HepG2 (cell line): Measurements from ENCODE around the gene PNMA5. TPM values are rescaled to one million over a fixed set of nuclear protein-coding genes. Genes with fewer than 3 reads are reported as not detected.

Experiments
- ATAC-seq: fragments of 200-7000 bp; cut with Tn5 transposase; 3 replicates; pipeline ENCODE4 v1.9.1; 2020; ENCODE audit warnings: mild to moderate bottlenecking, moderate library complexity
- BruUV-seq: library from RNA; stranded (reverse); fragments of 400-500 nt; replicated peaks from 2 replicates; lab custom pipeline; 2021; lab: Mats Ljungman, UMichigan
- CTCF ChIA-PET: fragments of 300-600 bp; formaldehyde crosslinking; extraction: SDS; loops from one replicate; lab custom pipeline; 2021; ENCODE audit warnings: low total read pairs, inconsistent platforms, low intra/inter-chr PET ratio; lab: Yijun Ruan, JAX
- POLR2A ChIA-PET: fragments of 350-600 bp; sonication (Branson Sonifier 250); formaldehyde crosslinking; loops from one replicate; lab custom pipeline; 2020; ENCODE audit warnings: antibody characterized with exemption, inconsistent platforms; lab: Yijun Ruan, JAX
- DNase-seq: peaks from one replicate; pipeline ENCODE4 v3.0.0-alpha.2; 2015; ENCODE audit warnings: low spot score
- FAIRE-seq: peaks from 3 replicates; lab custom pipeline; 2011; peaks lifted over from hg19 to GRCh38; lab: Jason Lieb, UNC
- H2AFZ ChIP-seq: one replicate; pipeline ENCODE4 v1.6.1; 2011; ENCODE audit warnings: low read length, inconsistent platforms
- H3K27ac ChIP-seq: fragments of 300-600 bp; 3 replicates; pipeline ENCODE4 v1.8.0; 2011; ENCODE audit warnings: mixed run types, mild to moderate bottlenecking, mixed read lengths, low read length, inconsistent platforms; ENCODE audit not compliant: insufficient read depth; ENCODE audit errors: extremely low read length
- H3K27me3 ChIP-seq, 2 experiments: fragments of 200-600 bp in 1 of 2; 2 replicates in 1 of 2; 3 replicates in 1 of 2; pipeline versions ENCODE4 v1.6.0 to v1.8.0; 2011; ENCODE audit warnings: low read length in 2 of 2, mild to moderate bottlenecking in 2 of 2, moderate library complexity in 2 of 2, inconsistent platforms in 1 of 2; ENCODE audit not compliant: insufficient read depth in 2 of 2, control insufficient read depth in 1 of 2
- H3K36me3 ChIP-seq, 2 experiments: fragments of 200-600 bp in 1 of 2; replicated peaks in 1 of 2; 2 replicates in 1 of 2; 3 replicates in 1 of 2; pipeline versions ENCODE4 v1.5.1 to v1.8.0; 2011; ENCODE audit warnings: low read length in 2 of 2, inconsistent platforms in 1 of 2; ENCODE audit not compliant: insufficient read depth in 2 of 2, control insufficient read depth in 1 of 2
- H3K4me1 ChIP-seq: 2 replicates; pipeline ENCODE4 v1.5.1; 2012; ENCODE audit warnings: low read length, inconsistent platforms; ENCODE audit not compliant: insufficient read depth
- H3K4me2 ChIP-seq: 2 replicates; pipeline ENCODE4 v1.6.0; 2011; ENCODE audit warnings: low read depth, low read length, inconsistent platforms
- H3K4me3 ChIP-seq, 3 experiments: fragments of 200-600 bp in 1 of 3; sonication (generic), shearing (Covaris generic) in 1 of 3; replicated peaks in 1 of 3; 2 replicates each; pipeline ENCODE4 v1.5.1; 2011 to 2016; ENCODE audit warnings: low read length in 3 of 3, inconsistent platforms in 2 of 3, low read depth in 2 of 3, mild to moderate bottlenecking in 2 of 3, control low read depth in 1 of 3, mixed read lengths in 1 of 3; ENCODE audit not compliant: insufficient read depth in 1 of 3
- H3K79me2 ChIP-seq: one replicate; pipeline ENCODE4 v1.6.1; 2011; ENCODE audit warnings: low read length, inconsistent platforms; ENCODE audit not compliant: insufficient read depth
- H3K9ac ChIP-seq: 2 replicates; pipeline ENCODE4 v1.6.0; 2011; ENCODE audit warnings: mild to moderate bottlenecking, low read depth, low read length, inconsistent platforms; ENCODE audit not compliant: insufficient read depth
- H3K9me3 ChIP-seq: 2 replicates; pipeline ENCODE4 v1.5.1; 2012; ENCODE audit warnings: mild to moderate bottlenecking, low read length
- H4K20me1 ChIP-seq: 2 replicates; pipeline ENCODE4 v1.6.0; 2011; ENCODE audit warnings: inconsistent platforms, mild to moderate bottlenecking, low read length, moderate library complexity; ENCODE audit not compliant: insufficient read depth
- SMAD3 ChIP-seq: sonication (generic); formaldehyde crosslinking; IDR thresholded peaks from 2 replicates; pipeline ENCODE4 v1.4.0; 2020; ENCODE audit warnings: missing genetic modification reagents
- ZXDC ChIP-seq: sonication (generic); formaldehyde crosslinking; IDR thresholded peaks from 2 replicates; pipeline ENCODE4 v1.5.0; 2020; ENCODE audit warnings: mild to moderate bottlenecking, missing genetic modification reagents
- WGBS: methylation state at CpG from one replicate; pipeline ENCODE4 v1.1.6; 2017; ENCODE audit warnings: low lambda C conversion rate; 5-methylcytosine and 5-hydroxymethylcytosine counted together
- in situ Hi-C: cut with HindIII; loops from 2 replicates; pipeline ENCODE4 v1.10.0; 2017; ENCODE audit warnings: low pct_unique_long_range_greater_than_20kb; ENCODE audit not compliant: extremely low pct_ligation_motif_present
- intact Hi-C: fragments of 100-400 bp; cut with micrococcal nuclease; formaldehyde crosslinking; loops from one replicate; pipeline ENCODE4 v1.10.0; 2022; ENCODE audit not compliant: unreplicated experiment
- polyA plus RNA-seq, 8 experiments: library from polyadenylated mRNA; depleted of rRNA in 3 of 8; stranded (reverse) in 7 of 8; unstranded in 1 of 8; fragments of >200 nt; fragmentation: Illumina TruSeq in 4 of 8; extraction: Trizol in 4 of 8; gene quantifications; 2 replicates each; pipeline versions ENCODE4 v1.2.1 to v1.2.3, GENCODE V29; 2011 to 2016; ENCODE audit warnings: low read depth in 4 of 8, missing spikeins in 1 of 8, mixed read lengths in 1 of 8; ENCODE audit not compliant: insufficient read depth in 1 of 8
- total RNA-seq, 5 experiments: library from RNA; depleted of rRNA; stranded (reverse); fragments of >200 nt; fragmentation: Illumina TruSeq; extraction: Trizol; gene quantifications; 2 replicates each; pipeline ENCODE4 v1.2.3, GENCODE V29; 2016; ENCODE audit warnings: low read depth in 1 of 5

The PNMA5 gene
- total and polyA plus RNA-seq, 2 of the 13 experiments (the other 11 are each of a cell fraction or from before 2014, with no cell fraction given): not detected

- H2AFZ ChIP-seq: no peak overlapping the region
- H3K27ac ChIP-seq: no peak overlapping the region
- H3K4me2 ChIP-seq: peak overlapping the region; percentile 63
- no peak for FAIRE-seq
- peak overlapping the region in 2 of 3 experiments; percentile 51 to 66; a peak in 4 of 6 replicates for H3K4me3 ChIP-seq
- no peaks in the 10 kb centered on the region for H3K27me3 ChIP-seq
- peak overlapping the region; percentile 56; the same call in 1 of the 2 replicates for H3K9ac ChIP-seq
- DNase-seq: no peak
- in situ Hi-C loops (loop anchor here (5.0 kb wide), 1 partner anchor 90 kb away; no protein-coding TSS in a partner anchor), intact Hi-C loops (no loop called here)
- no peak; the same call in 2 of the 3 replicates for ATAC-seq
- no TSS peak for BruUV-seq
- TF ChIP-seq SMAD3 (CRISPR knock-in tag) (no peak), ZXDC (CRISPR knock-in tag) (no peak)
- peaks cover 5% of the 10 kb centered on the region; the same call in 1 of the 2 replicates for H3K4me1 ChIP-seq
- H3K79me2 ChIP-seq: no peaks in the 10 kb centered on the region
- H3K9me3 ChIP-seq: no peaks in the 10 kb centered on the region
- CTCF ChIA-PET: interaction anchor here (1.2 kb wide), 1 partner anchor 565 kb away, joined by 6 read pairs; no protein-coding TSS in a partner anchor
- no peaks in the 10 kb centered on the region for H3K36me3 ChIP-seq
- POLR2A ChIA-PET: interaction anchor here (0.7 to 0.9 kb wide), 2 partner anchors 11 to 24 kb away, joined by 3 to 5 read pairs; no protein-coding TSS in a partner anchor
- H4K20me1 ChIP-seq: no peaks in the 10 kb centered on the region
- no CpG with 5 or more reads among the region's 11 CpGs for WGBS
Measured at GRCh38 chrX:152942077-152942442, 51.9 kb downstream of the PNMA5 start.
